CD4-positive, alpha-beta T cell treated with Interleukin-21 for 1 hour (primary cell): ENCODE results near the gene JARID2.

ENCODE experiments used
- DNase-seq: peaks from one replicate; pipeline ENCODE4 v3.0.0-alpha.2; 2020

The JARID2 gene

GRCh38 chr6:15338476-15338875, 92.6 kb downstream of the JARID2 start:
- DNase-seq = no peak

GRCh38 chr6:15339081-15339480, 93.2 kb downstream of the JARID2 start:
- no peak for DNase-seq

GRCh38 chr6:15340105-15340601, 94.3 kb downstream of the JARID2 start:
- no peak for DNase-seq

DNA sequence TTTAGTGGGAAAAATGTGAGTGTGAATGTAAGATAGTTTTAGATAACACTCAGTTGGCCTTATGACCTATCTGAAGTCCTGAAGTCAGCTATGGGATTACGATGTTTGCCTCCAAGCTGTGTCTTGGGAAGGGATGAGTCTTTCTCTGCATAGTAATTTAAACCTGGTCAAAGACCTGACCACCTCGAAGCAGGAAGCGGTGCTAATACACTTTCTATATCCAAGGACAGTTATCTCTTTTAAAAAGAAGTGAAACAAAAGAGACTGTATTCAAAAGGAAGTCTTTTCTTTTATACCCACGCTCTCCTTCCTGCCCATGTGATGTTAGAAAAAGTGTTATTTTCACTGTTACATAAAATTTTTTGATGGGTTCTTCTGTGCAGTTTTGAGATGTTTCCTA, 94.9 kb downstream of the JARID2 start:
- DNase-seq = no peak

GRCh38 chr6:15341311-15342001, 95.6 kb downstream of the JARID2 start:
- DNase-seq = no peak

DNA sequence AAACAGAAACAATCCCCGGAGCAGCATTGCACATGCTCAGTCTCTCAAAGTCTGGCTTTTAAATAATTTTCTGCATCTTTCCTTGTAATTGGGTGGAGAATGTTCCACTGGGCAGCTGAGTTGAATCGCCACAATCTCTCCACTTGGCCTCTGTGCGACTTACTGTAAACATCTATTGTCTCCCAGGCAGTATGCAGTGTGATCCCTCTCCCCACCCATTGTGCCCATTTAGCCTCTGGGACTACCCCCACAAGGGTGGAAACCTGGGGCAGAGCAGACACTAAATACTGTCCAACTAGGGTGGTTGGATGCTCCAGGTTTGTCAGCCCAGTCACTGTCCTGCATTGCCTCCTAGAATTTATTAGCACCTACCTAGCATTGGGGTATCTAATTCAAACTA, 96.2 kb downstream of the JARID2 start:
- no peak for DNase-seq

GRCh38 chr6:15343490-15344191, 97.8 kb downstream of the JARID2 start:
- DNase-seq = no peak

- DNase-seq = no peak
These were observed 98.3 kb downstream of the JARID2 start for GRCh38 chr6:15344192-15344519.

DNA sequence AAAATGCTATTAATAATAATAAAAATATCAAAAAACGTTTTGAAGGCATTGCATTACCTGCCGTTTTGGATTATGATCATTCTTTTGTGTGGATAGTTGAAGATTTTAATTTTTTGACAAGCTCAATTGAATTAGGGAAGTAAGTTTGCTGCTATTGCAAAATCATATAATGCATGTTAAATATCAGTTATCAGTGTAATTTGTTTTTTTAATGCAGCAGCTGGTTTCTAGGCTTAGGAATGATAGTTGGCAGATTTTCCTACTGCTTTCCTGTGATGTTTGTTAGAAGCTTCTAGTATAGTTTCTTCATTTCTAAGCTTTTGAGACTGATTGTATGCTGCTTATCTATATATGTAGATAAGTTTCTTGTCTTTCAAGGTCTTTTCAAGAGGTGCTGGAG, 99.0 kb downstream of the JARID2 start:
- DNase-seq = no peak

DNA sequence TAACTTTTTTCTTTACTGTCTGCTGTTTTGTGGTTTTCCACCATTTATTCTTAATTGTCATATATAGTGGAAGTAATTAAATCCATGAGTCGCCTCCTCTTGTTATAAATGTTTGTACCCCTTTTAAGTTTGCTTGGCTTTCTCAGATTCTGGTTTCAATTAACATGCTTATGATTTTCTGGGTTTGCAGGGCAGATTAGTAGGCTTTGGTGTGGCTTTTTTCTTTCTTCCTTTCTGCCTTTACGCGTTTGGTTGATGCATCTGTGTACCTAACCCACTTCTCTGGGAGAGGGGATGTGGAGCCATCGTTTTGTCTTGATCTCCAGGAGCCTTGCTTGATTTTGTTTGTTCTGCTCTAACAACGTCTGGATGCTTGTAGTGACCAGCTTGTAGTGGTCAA, 100.4 kb downstream of the JARID2 start:
- no peak for DNase-seq

- DNase-seq = no peak
These were observed 102.7 kb downstream of the JARID2 start for GRCh38 chr6:15348528-15348927.

DNA sequence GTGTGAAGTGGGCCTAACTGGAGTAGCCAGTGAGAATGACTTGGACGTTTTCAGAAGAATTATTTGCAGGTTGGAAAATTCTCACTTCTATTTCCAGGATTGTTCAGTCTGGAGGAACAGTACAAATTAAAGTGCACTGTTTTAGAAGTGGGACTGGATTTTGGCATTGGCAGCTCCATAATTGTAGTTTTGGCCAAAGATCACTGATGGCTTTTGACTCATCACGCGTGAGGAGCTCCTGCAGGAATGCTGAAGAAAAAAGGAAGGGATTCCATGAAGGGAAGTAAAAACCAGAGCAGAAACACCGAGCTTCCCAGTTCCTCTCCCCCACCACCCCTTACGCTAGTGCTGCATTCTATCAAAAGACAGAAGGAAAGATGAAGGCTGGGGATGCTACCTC, 103.5 kb downstream of the JARID2 start:
- no peak for DNase-seq

DNA sequence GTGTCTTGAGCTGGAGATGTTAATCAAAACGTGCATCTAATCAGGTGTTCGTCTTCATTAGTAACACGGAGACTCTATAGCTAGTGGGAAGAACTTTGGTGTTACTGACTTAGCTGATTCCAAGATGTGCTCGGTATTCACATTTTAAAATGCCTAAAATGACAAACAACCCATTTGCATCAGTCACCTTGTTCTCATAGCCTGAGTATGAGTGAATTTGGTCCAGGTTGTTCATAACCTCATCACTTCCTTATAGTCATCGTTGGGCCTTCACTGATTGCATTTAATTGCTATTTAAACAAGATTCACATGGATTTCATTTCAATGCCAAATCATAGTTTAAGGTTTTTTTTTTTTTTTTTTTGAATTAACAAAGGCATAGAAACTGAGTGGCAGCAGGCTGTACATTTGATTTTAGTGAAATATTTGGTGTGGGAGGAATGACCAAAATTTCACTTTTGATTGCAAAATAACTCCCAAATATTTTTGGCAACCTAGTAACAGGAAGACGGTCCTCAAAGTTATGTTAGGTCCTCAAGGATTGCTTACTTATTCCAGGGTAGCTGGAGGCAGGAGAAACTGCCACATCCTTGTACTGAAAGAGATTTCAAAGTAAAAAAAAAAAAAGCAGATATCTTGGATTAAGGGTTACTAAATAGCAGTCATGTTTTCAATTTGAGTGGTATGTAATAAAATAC, 104.7 kb downstream of the JARID2 start:
- no peak for DNase-seq

- DNase-seq = no peak
These were observed 105.8 kb downstream of the JARID2 start for GRCh38 chr6:15351631-15352030.

- no peak for DNase-seq
These were observed 106.4 kb downstream of the JARID2 start for GRCh38 chr6:15352220-15352619.

GRCh38 chr6:15352845-15353244, 107.0 kb downstream of the JARID2 start:
- DNase-seq = no peak

GRCh38 chr6:15355683-15356099, 109.8 kb downstream of the JARID2 start:
- DNase-seq = no peak

GRCh38 chr6:15356179-15356578, 110.3 kb downstream of the JARID2 start:
- no peak for DNase-seq

DNA sequence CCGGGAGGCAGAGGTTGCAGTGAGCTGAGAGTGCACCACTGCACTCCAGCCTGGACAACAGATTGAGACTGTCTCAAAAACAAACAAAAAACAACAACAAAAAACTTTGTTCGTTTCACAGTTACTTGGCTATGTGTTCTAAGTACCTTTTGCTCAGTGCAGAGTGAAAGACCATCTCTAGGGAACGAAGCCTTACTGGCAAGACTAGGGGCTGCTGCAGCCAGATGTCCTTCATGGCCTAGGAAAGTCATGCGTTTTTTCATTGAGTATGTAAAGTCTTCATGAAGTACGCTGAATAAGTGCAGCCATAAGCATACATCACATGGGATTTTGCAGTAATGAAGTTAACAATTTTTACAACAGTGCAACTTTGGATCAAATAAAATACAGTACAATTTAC, 111.1 kb downstream of the JARID2 start:
- DNase-seq = no peak

DNA sequence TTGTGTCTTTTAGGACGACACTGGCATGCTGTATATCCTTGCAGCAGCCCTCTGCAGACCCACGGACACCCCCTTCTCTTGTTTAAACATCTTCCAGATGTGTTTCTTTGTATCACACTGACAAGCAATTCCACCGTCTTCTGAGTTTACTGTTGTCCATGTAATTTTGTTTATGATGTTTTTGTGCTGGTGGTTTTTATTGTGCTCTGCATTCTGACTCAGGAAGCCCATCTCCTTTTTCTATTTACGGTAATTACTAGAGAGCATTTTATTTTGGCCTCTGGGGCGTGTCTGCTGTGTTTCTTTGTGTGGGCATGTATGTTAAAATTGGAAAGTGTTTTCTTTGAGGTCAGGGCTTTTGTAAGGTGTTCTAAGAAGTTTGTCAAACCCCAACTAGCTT, 111.9 kb downstream of the JARID2 start:
- no peak for DNase-seq

GRCh38 chr6:15358579-15359327, 112.9 kb downstream of the JARID2 start:
- DNase-seq = no peak

DNA sequence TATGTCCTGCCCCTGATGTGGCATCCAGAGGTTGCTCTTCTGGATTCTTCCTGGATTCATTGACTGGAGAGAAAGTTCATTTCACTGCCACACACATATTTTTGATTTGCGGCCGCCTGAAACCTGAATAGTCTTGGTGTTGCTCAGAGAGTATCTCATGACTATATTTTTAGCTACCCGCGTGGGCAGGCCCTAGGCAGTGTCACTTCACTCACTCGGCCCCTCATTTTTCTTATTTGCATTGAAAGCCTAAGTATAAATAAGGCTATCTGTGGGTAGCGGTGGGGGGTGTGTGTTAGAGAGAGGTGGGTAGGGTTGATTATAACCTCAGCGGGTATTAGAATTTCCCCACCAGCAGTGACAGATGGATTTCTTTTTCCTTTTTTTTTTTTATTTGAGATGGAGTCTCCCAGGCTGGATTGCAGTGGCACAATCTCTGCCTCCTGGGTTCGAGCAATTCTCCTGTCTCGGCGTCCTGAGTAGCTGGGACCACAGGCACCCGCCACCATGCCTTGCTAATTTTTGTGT, 113.5 kb downstream of the JARID2 start:
- no peak for DNase-seq

DNA sequence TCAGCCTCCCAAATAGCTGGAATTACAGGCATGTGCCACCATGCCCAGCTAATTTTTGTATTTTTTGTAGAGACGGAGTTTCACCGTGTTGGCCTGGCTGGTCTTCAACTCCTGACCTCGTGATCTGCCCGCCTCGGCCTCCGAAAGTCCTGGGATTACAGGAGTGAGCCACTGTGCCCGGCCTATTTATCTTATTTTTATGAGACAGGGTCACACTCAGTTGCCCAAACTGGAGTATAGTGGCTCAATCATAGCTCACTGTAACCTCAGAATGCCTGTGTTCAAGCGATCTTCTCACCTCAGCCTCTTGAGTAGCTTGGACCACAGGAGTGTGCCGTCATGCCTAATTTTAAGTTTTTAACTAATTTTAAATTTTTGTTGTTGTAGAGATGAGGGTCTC, 114.4 kb downstream of the JARID2 start:
- DNase-seq = no peak
